Karpas-422 (cell line): ENCODE measurements around the gene BIK. TPM values are rescaled to one million over a fixed set of nuclear protein-coding genes. Genes with fewer than 3 reads are reported as not detected.

ENCODE experiments used
- DNase-seq: peaks from one replicate; pipeline ENCODE4 v3.0.0-alpha.2; 2015
- H2AFZ ChIP-seq: fragments of 200-600 bp; sonication (generic); 2 replicates; pipeline ENCODE4 v1.6.1; 2014; ENCODE audit warnings: antibody characterized with exemption, low read length, mixed read lengths
- H3K27ac ChIP-seq: fragments of 200-600 bp; sonication (generic); 2 replicates; pipeline ENCODE4 v1.5.1; 2014; ENCODE audit warnings: mild to moderate bottlenecking, low read length, moderate library complexity
- H3K27me3 ChIP-seq: fragments of 200-600 bp; sonication (generic); 2 replicates; pipeline ENCODE4 v1.6.1; 2014; ENCODE audit warnings: low read length, mixed read lengths
- H3K36me3 ChIP-seq: fragments of 200-600 bp; sonication (generic); 2 replicates; pipeline ENCODE4 v1.6.1; 2014; ENCODE audit warnings: low read length, mixed read lengths; ENCODE audit not compliant: insufficient read depth
- H3K4me1 ChIP-seq: fragments of 200-600 bp; sonication (generic); 2 replicates; pipeline ENCODE4 v1.6.1; 2014; ENCODE audit warnings: mild to moderate bottlenecking, low read length, mixed read lengths
- H3K4me2 ChIP-seq: fragments of 200-600 bp; sonication (generic); 2 replicates; pipeline ENCODE4 v1.6.1; 2014; ENCODE audit warnings: low read length, low read depth, mild to moderate bottlenecking; ENCODE audit not compliant: poor library complexity, severe bottlenecking
- H3K4me3 ChIP-seq: fragments of 200-600 bp; sonication (generic); 2 replicates; pipeline ENCODE4 v1.5.1; 2014; ENCODE audit warnings: mild to moderate bottlenecking, antibody characterized with exemption, low read length, mixed read lengths
- H3K79me2 ChIP-seq: fragments of 200-600 bp; sonication (generic); 2 replicates; pipeline ENCODE4 v1.6.1; 2014; ENCODE audit warnings: mild to moderate bottlenecking, low read length, mixed read lengths
- H3K9ac ChIP-seq: fragments of 200-600 bp; sonication (generic); 2 replicates; pipeline ENCODE4 v1.6.0; 2014; ENCODE audit warnings: low read length
- H3K9me2 ChIP-seq: fragments of 200-600 bp; sonication (generic), shearing (Covaris generic); replicated peaks from 2 replicates; pipeline ENCODE4 v1.6.0; 2014; ENCODE audit warnings: mild to moderate bottlenecking, low read length, moderate library complexity; ENCODE audit not compliant: insufficient read depth
- H3K9me3 ChIP-seq: fragments of 300-700, 200-600 bp; sonication (generic); 2 replicates; pipeline ENCODE4 v1.6.1; 2014; ENCODE audit warnings: low read length, mixed read lengths
- H4K20me1 ChIP-seq: fragments of 200-600 bp; sonication (generic); 2 replicates; pipeline ENCODE4 v1.6.1; 2014; ENCODE audit warnings: mild to moderate bottlenecking, antibody characterized with exemption, low read length, low read depth; ENCODE audit not compliant: insufficient read depth
- total RNA-seq: library from RNA; depleted of rRNA; stranded (reverse); fragments of >200 nt; shearing (Covaris generic); gene quantifications from 2 replicates; pipeline ENCODE4 v1.2.3, GENCODE V29; 2014; ENCODE audit warnings: low replicate concordance

Gene BIK
- total RNA-seq, 1 experiment from 2014 or later, result 0.71 TPM

DNA sequence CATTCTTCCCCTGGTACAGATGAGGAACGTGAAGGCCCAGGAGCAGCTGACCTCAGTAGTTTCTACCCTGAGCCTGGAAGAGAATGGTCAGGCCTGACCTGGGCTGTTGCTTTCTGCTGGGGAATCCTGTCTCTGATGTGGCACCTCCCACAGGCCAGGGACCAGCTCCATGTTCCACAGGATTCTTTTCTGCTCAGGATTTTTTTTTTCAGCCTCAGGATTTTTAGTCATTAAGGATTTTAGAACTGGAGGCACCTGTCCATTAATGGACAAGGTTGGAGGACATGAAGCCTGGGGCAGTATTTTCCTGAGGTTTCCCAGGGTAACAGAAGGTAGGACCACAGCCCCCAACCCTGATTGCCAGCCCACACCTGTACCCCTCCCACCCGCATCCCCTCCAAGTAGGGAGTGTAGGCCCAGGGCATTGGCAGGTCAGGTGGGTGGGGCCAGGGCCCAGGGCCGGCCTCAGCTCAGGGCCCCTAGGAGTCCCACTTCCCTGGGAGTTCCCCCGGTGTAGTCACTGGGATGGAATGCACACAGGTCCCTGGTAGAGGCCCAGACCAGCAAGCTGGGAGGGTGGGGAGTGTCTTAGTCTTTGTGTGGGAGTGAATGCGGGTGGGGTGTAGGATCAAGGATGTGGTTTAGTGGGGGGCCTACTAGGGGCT is 16.1 kb downstream of the BIK start:
- Histone ChIP-seq H3K4me1 (no peaks in the 10 kb centered on the region), H3K4me3 (no peak overlapping the region), H3K4me2 (no peak overlapping the region), H4K20me1 (no peaks in the 10 kb centered on the region), H3K9me2 (no peaks in the 10 kb centered on the region), H3K27ac (no peak overlapping the region), H3K79me2 (no peaks in the 10 kb centered on the region), H3K9ac (no peak overlapping the region), H3K27me3 (no peaks in the 10 kb centered on the region), H3K9me3 (no peaks in the 10 kb centered on the region), H3K36me3 (no peaks in the 10 kb centered on the region), H2AFZ (no peak overlapping the region)
- DNase-seq, result no peak

GRCh38 chr22:43127166-43127908 is 16.8 kb downstream of the BIK start:
- no peak overlapping the region for H2AFZ ChIP-seq
- no peak overlapping the region for H3K4me2 ChIP-seq
- H3K27me3 ChIP-seq, result no peaks in the 10 kb centered on the region
- no peak overlapping the region for H3K27ac ChIP-seq
- no peaks in the 10 kb centered on the region for H3K4me1 ChIP-seq
- no peaks in the 10 kb centered on the region for H3K79me2 ChIP-seq
- no peak overlapping the region for H3K9ac ChIP-seq
- no peaks in the 10 kb centered on the region for H3K9me3 ChIP-seq
- no peaks in the 10 kb centered on the region for H3K36me3 ChIP-seq
- H3K9me2 ChIP-seq, result no peaks in the 10 kb centered on the region
- no peak overlapping the region for H3K4me3 ChIP-seq
- no peak for DNase-seq
- no peaks in the 10 kb centered on the region for H4K20me1 ChIP-seq

DNA sequence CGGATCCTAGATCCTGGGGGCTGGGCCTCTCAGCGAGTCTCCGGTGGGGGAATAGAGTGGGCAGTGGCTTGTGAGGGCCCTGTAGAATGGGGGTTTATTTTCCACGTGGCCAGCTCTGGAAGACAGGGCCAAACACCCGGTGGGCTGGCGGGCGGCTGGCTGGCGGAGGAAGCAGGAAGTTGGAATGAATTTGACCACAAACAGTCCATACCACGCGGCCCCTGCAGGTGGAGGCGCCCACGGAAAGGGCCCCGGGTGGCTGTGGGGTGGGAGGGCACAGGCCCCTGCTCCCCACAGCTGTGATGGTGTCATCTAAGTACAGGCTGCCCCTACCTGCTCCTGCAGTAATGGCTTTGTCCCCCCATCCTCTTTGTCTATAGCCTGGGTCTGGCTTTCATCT is 17.6 kb downstream of the BIK start:
- no peak overlapping the region for H3K4me2 ChIP-seq

DNA sequence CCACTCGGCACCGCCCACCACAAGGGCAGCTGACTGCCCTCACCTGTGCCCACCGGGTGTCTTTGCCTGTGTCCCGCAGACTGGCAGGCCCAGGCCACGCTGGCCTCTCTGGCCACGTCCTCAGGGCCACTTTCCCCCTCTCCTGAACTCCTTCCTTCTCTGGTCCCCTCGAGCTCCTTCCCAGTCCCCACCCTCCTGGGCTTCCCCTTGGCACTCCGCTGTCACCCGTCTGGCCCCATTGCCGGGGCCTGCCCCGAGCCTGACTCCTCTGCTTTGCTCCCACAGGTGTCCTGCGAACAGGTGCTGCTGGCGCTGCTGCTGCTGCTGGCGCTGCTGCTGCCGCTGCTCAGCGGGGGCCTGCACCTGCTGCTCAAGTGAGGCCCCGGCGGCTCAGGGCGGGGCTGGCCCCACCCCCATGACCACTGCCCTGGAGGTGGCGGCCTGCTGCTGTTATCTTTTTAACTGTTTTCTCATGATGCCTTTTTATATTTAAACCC is 18.4 kb downstream of the BIK start:
- H2AFZ ChIP-seq, result no peak overlapping the region
- no peak overlapping the region for H3K4me2 ChIP-seq
- no peaks in the 10 kb centered on the region for H3K9me2 ChIP-seq
- no peak overlapping the region for H3K27ac ChIP-seq
- H4K20me1 ChIP-seq, result 0 out of 2 replicates have a peak, but pooled peaks cover 7% of the 10 kb centered on the region
- no peaks in the 10 kb centered on the region for H3K36me3 ChIP-seq
- no peaks in the 10 kb centered on the region for H3K9me3 ChIP-seq
- no peaks in the 10 kb centered on the region for H3K4me1 ChIP-seq
- H3K27me3 ChIP-seq, result no peaks in the 10 kb centered on the region
- no peak overlapping the region for H3K9ac ChIP-seq
- H3K79me2 ChIP-seq, result no peaks in the 10 kb centered on the region
- H3K4me3 ChIP-seq, result no peak overlapping the region
- no peak for DNase-seq

More for the DNA sequence above, 17.6 kb downstream of the BIK start:
- no peak overlapping the region for H3K9ac ChIP-seq
- H3K9me3 ChIP-seq, result no peaks in the 10 kb centered on the region
- H4K20me1 ChIP-seq, result 0 out of 2 replicates have a peak, but pooled peaks cover 6% of the 10 kb centered on the region
- H3K27ac ChIP-seq, result no peak overlapping the region
- no peaks in the 10 kb centered on the region for H3K9me2 ChIP-seq
- no peaks in the 10 kb centered on the region for H3K4me1 ChIP-seq
- H3K79me2 ChIP-seq, result no peaks in the 10 kb centered on the region
- no peaks in the 10 kb centered on the region for H3K36me3 ChIP-seq
- no peak for DNase-seq
- no peak overlapping the region for H3K4me3 ChIP-seq
- no peaks in the 10 kb centered on the region for H3K27me3 ChIP-seq
- H2AFZ ChIP-seq, result no peak overlapping the region

- Histone ChIP-seq H3K79me2 (no peaks in the 10 kb centered on the region), H3K27me3 (no peaks in the 10 kb centered on the region), H3K27ac (no peak overlapping the region), H4K20me1 (0 out of 2 replicates have a peak, but pooled peaks cover 7% of the 10 kb centered on the region), H3K36me3 (0 out of 2 replicates have a peak, but pooled peaks cover 4% of the 10 kb centered on the region), H3K4me1 (no peaks in the 10 kb centered on the region), H2AFZ (no peak overlapping the region), H3K9ac (no peak overlapping the region), H3K9me3 (no peaks in the 10 kb centered on the region), H3K4me3 (no peak overlapping the region), H3K4me2 (no peak overlapping the region), H3K9me2 (no peaks in the 10 kb centered on the region)
- no peak for DNase-seq
Measured at GRCh38 chr22:43129426-43130425, 19.2 kb downstream of the BIK start.

DNA sequence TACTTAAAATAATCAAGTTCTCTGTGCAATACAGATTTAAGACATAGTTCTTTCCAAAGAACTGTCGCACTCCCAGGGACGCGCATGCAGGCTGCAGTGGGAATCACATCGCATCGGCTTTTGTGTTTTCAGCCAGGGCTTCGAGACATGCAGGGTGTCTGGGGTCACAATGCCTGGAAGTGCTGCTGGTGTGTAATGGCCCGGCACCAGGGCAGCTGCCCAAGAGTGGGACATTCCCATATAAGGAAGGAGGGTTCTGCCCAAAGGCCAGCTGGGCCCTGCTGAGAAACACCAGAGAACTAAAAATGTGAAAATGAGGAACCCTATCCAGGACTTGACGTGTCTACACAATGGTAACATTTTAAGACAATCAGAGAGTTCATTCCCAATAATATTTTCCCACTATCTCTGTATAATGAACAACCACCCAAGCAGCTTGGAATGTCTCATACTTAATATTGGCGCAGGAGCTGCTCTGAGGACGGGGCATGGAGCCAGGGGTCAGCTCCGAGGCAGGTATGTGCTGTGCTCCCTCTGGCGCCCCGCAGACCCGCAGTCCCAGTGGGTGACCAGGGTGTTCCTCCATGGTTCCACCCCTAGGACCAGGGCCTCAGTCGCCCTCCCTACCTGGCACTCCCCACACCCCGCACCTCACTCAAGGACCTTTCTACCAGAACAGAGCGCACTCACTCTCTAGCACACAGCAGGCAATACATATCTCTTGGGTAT is 21.4 kb downstream of the BIK start:
- Histone ChIP-seq H4K20me1 (0 out of 2 replicates have a peak, but pooled peaks cover 7% of the 10 kb centered on the region), H3K36me3 (peaks cover 7% of the 10 kb centered on the region; the same call in 1 of the 2 replicates), H3K9ac (no peak overlapping the region), H3K9me2 (no peaks in the 10 kb centered on the region), H3K4me1 (no peaks in the 10 kb centered on the region), H3K27me3 (no peaks in the 10 kb centered on the region), H3K9me3 (no peaks in the 10 kb centered on the region), H3K27ac (no peak overlapping the region), H3K4me3 (no peak overlapping the region), H3K79me2 (no peaks in the 10 kb centered on the region), H2AFZ (no peak overlapping the region), H3K4me2 (no peak overlapping the region)
- DNase-seq, result no peak

DNA sequence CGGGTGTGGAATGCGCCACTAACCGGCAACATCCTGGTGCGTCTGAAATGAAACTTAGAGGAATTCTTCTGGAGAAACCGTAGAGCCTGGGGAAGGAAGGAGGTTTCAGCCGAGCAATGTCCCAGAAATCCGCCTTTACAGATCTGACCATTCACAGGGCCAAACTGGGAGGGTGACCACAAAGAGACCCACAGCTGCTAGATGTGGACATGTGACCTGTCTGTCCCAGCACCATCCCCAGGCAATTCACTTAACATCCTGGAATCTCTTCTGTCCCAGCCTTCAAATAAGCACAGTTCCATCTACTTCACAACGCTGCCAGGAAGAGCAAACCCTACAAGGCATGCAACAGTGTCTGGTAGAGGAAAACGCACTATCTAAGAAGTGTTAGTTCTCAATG is 22.9 kb downstream of the BIK start:
- Histone ChIP-seq H3K9me3 (no peaks in the 10 kb centered on the region), H3K36me3 (peaks cover 7% of the 10 kb centered on the region; the same call in 1 of the 2 replicates)

More for the DNA sequence above, 22.9 kb downstream of the BIK start:
- H3K27me3 ChIP-seq, result no peaks in the 10 kb centered on the region
- H3K4me2 ChIP-seq, result no peak overlapping the region
- no peak for DNase-seq
- H3K27ac ChIP-seq, result no peak overlapping the region
- 0 out of 2 replicates have a peak, but pooled peaks cover 7% of the 10 kb centered on the region for H4K20me1 ChIP-seq
- H3K79me2 ChIP-seq, result no peaks in the 10 kb centered on the region
- no peaks in the 10 kb centered on the region for H3K9me2 ChIP-seq
- H3K4me1 ChIP-seq, result no peaks in the 10 kb centered on the region
- no peak overlapping the region for H3K9ac ChIP-seq
- no peak overlapping the region for H2AFZ ChIP-seq
- no peak overlapping the region for H3K4me3 ChIP-seq
